ENCODE data around the gene ARMC5.

Gene ARMC5

GRCh38 chr16:31429796-31430195 is 29.5 kb upstream of the ARMC5 start:
- H3K4me3 ChIP-seq (ENCODE audit: low read depth, low read length, poor library complexity, severe bottlenecking): no peak overlapping the region
- no peaks in the 10 kb centered on the region for H3F3A ChIP-seq (ENCODE audit: insufficient read depth, low read length)
- H2AFZ ChIP-seq (ENCODE audit: low read length): no peak overlapping the region
- no peaks in the 10 kb centered on the region for H4K20me1 ChIP-seq (ENCODE audit: insufficient read depth, low read length)
- H3K4me1 ChIP-seq (ENCODE audit: insufficient read depth, low read length, severe bottlenecking): no peaks in the 10 kb centered on the region
- no peaks in the 10 kb centered on the region for H3K79me2 ChIP-seq (ENCODE audit: insufficient read depth, low read length)
- H3K9me3 ChIP-seq (ENCODE audit: low read length): no peaks in the 10 kb centered on the region
- no peaks in the 10 kb centered on the region for H3K36me3 ChIP-seq (ENCODE audit: insufficient read depth, low read length)
- H3K27me3 ChIP-seq (ENCODE audit: insufficient read depth, low read length): no peaks in the 10 kb centered on the region
- no peak overlapping the region for H3K27ac ChIP-seq (ENCODE audit: low read depth, low read length, poor library complexity, severe bottlenecking)
- no peak for TF ChIP-seq EZH2 (IDR thresholded peaks at IDR 0.05; ENCODE audit: borderline replicate concordance, low read length)
- no peak for TF ChIP-seq CTCF (IDR thresholded peaks at IDR 0.05; ENCODE audit: low read length)
- H3K4me2 ChIP-seq (ENCODE audit: low read length): no peak overlapping the region
- no peak overlapping the region for H3K9ac ChIP-seq (ENCODE audit: low read length)
- no peaks in the 10 kb centered on the region for H3K9me2 ChIP-seq (ENCODE audit: low read depth, low read length)

- Histone ChIP-seq H3K9ac (ENCODE audit: low read length) (no peak overlapping the region), H4K20me1 (ENCODE audit: insufficient read depth, low read length) (no peaks in the 10 kb centered on the region), H2AFZ (ENCODE audit: low read length) (no peak overlapping the region), H3K4me3 (ENCODE audit: low read depth, low read length, poor library complexity, severe bottlenecking) (no peak overlapping the region), H3K79me2 (ENCODE audit: insufficient read depth, low read length) (no peaks in the 10 kb centered on the region), H3K36me3 (ENCODE audit: insufficient read depth, low read length) (no peaks in the 10 kb centered on the region), H3K4me2 (ENCODE audit: low read length) (no peak overlapping the region), H3K9me2 (ENCODE audit: low read depth, low read length) (no peaks in the 10 kb centered on the region), H3F3A (ENCODE audit: insufficient read depth, low read length) (no peaks in the 10 kb centered on the region), H3K27me3 (ENCODE audit: insufficient read depth, low read length) (no peaks in the 10 kb centered on the region), H3K27ac (ENCODE audit: low read depth, low read length, poor library complexity, severe bottlenecking) (no peak overlapping the region), H3K9me3 (ENCODE audit: low read length) (no peaks in the 10 kb centered on the region), H3K4me1 (ENCODE audit: insufficient read depth, low read length, severe bottlenecking) (no peaks in the 10 kb centered on the region)
- TF ChIP-seq CTCF (IDR thresholded peaks at IDR 0.05; ENCODE audit: low read length) (no peak), EZH2 (IDR thresholded peaks at IDR 0.05; ENCODE audit: borderline replicate concordance, low read length) (no peak)
Measured at GRCh38 chr16:31430380-31431052, 28.8 kb upstream of the ARMC5 start.

GRCh38 chr16:31435341-31436220 is 23.7 kb upstream of the ARMC5 start:
- H3K4me3 ChIP-seq (ENCODE audit: low read depth, low read length, poor library complexity, severe bottlenecking): no peak overlapping the region

More at GRCh38 chr16:31435341-31436220, 23.7 kb upstream of the ARMC5 start:
- Histone ChIP-seq H3K27ac (ENCODE audit: low read depth, low read length, poor library complexity, severe bottlenecking) (no peak overlapping the region), H3K79me2 (ENCODE audit: insufficient read depth, low read length) (no peaks in the 10 kb centered on the region), H3K9ac (ENCODE audit: low read length) (no peak overlapping the region), H3K27me3 (ENCODE audit: insufficient read depth, low read length) (no peaks in the 10 kb centered on the region), H2AFZ (ENCODE audit: low read length) (no peak overlapping the region), H4K20me1 (ENCODE audit: insufficient read depth, low read length) (no peaks in the 10 kb centered on the region), H3F3A (ENCODE audit: insufficient read depth, low read length) (no peaks in the 10 kb centered on the region), H3K36me3 (ENCODE audit: insufficient read depth, low read length) (no peaks in the 10 kb centered on the region), H3K9me2 (ENCODE audit: low read depth, low read length) (no peaks in the 10 kb centered on the region), H3K4me2 (ENCODE audit: low read length) (no peak overlapping the region), H3K9me3 (ENCODE audit: low read length) (no peaks in the 10 kb centered on the region), H3K4me1 (ENCODE audit: insufficient read depth, low read length, severe bottlenecking) (peaks cover 5% of the 10 kb centered on the region)
- TF ChIP-seq EZH2 (IDR thresholded peaks at IDR 0.05; ENCODE audit: borderline replicate concordance, low read length) (no peak), CTCF (IDR thresholded peaks at IDR 0.05; ENCODE audit: low read length) (no peak)

All from OCI-LY1 (cell line).